PC-9 (cell line): ENCODE results near the gene HPS3. TPM values are rescaled to one million over a fixed set of nuclear protein-coding genes. Genes with fewer than 3 reads are reported as not detected.
"Not testable (repeated sequence)": the region's sequence is repeated elsewhere in the genome, so short reads cannot be mapped to it uniquely, and the experiment has no call there.

ENCODE experiments used
- BruUV-seq: library from RNA; stranded (reverse); fragments of 400-500 nt; replicated peaks from 2 replicates; lab custom pipeline; 2021; lab: Mats Ljungman, UMichigan
- CTCF ChIA-PET: fragments of 300-600 bp; sonication (Branson Sonifier 250); formaldehyde crosslinking; loops from one replicate; lab custom pipeline; 2022; ENCODE audit warnings: antibody characterized with exemption; lab: Charles Lee
- POLR2A ChIA-PET: fragments of 300-600 bp; sonication (Branson Sonifier 250); formaldehyde crosslinking; loops from one replicate; lab custom pipeline; 2022; ENCODE audit warnings: antibody characterized with exemption; ENCODE audit not compliant: unreplicated experiment; lab: Charles Lee
- DNase-seq, 2 experiments: peaks; one replicate each; pipeline versions ENCODE4 v3.0.0 to v3.0.0-alpha.2; 2015 to 2022; ENCODE audit warnings: mixed read lengths in 1 of 2
- H2AFZ ChIP-seq: fragments of 200-600 bp; sonication (generic); 2 replicates; pipeline ENCODE4 v1.8.1; 2017; ENCODE audit warnings: antibody characterized with exemption
- H3F3A ChIP-seq: fragments of 200-600 bp; sonication (generic); 2 replicates; pipeline ENCODE4 v1.8.1; 2017; ENCODE audit warnings: antibody characterized with exemption, mild to moderate bottlenecking, low read depth; ENCODE audit not compliant: insufficient read depth
- H3K27ac ChIP-seq: fragments of 200-600 bp; sonication (generic); 2 replicates; pipeline ENCODE4 v1.6.1; 2016; ENCODE audit warnings: mixed run types
- H3K27me3 ChIP-seq: fragments of 200-600 bp; sonication (generic); 2 replicates; pipeline ENCODE4 v1.6.1; 2016; ENCODE audit warnings: low read depth, mixed run types; ENCODE audit not compliant: insufficient read depth
- H3K36me3 ChIP-seq: fragments of 200-600 bp; sonication (generic); 2 replicates; pipeline ENCODE4 v1.6.1; 2016; ENCODE audit warnings: low read depth, mixed run types
- H3K4me1 ChIP-seq: fragments of 200-600 bp; sonication (generic); replicated peaks from 2 replicates; pipeline ENCODE4 v1.6.1; 2016; ENCODE audit warnings: mixed run types; ENCODE audit not compliant: insufficient read depth
- H3K4me2 ChIP-seq: fragments of 200-600 bp; sonication (generic); 2 replicates; pipeline ENCODE4 v1.6.1; 2017; ENCODE audit warnings: mixed run types
- H3K4me3 ChIP-seq: fragments of 200-600 bp; sonication (generic); 2 replicates; pipeline ENCODE4 v1.6.1; 2016; ENCODE audit warnings: mixed run types
- H3K79me2 ChIP-seq: fragments of 200-600 bp; sonication (generic); 2 replicates; pipeline ENCODE4 v1.6.1; 2017; ENCODE audit warnings: low read depth, mixed run types
- H3K9me2 ChIP-seq: fragments of 200-600 bp; sonication (generic); 2 replicates; pipeline ENCODE4 v1.8.1; 2017; ENCODE audit warnings: mild to moderate bottlenecking; ENCODE audit not compliant: insufficient read depth
- H3K9me3 ChIP-seq: fragments of 200-600 bp; sonication (generic); 2 replicates; pipeline ENCODE4 v1.8.1; 2016; ENCODE audit warnings: low read depth; ENCODE audit not compliant: insufficient read depth
- H4K20me1 ChIP-seq: fragments of 200-600 bp; sonication (generic); 2 replicates; pipeline ENCODE4 v1.8.1; 2017; ENCODE audit not compliant: insufficient read depth
- CTCF ChIP-seq: fragments of 200-600 bp; sonication (generic); conservative IDR thresholded peaks from 2 replicates; pipeline ENCODE4 v1.6.1; 2017; ENCODE audit warnings: mixed run types, antibody characterized with exemption, mild to moderate bottlenecking, moderate library complexity
- EZH2 ChIP-seq: fragments of 200-600 bp; sonication (generic); IDR thresholded peaks from 2 replicates; pipeline ENCODE4 v1.8.0; 2017; ENCODE audit warnings: antibody characterized with exemption, low read depth
- intact Hi-C: fragments of 100-400 bp; cut with micrococcal nuclease; formaldehyde crosslinking; loops from one replicate; pipeline ENCODE4 v1.10.0; 2022; ENCODE audit not compliant: unreplicated experiment
- total RNA-seq: library from RNA; stranded (reverse); gene quantifications from 2 replicates; pipeline ENCODE4 v1.2.3, GENCODE V29; 2021

HPS3 gene
- total RNA-seq, 1 experiment from 2014 or later: 33.4 TPM

GRCh38 chr3:149216193-149216869 lies 86.9 kb downstream of the HPS3 start:
- Histone ChIP-seq H3K9me3 (no peaks in the 10 kb centered on the region), H4K20me1 (no peaks in the 10 kb centered on the region), H3K4me3 (no peak overlapping the region), H3K4me1 (no peaks in the 10 kb centered on the region), H3K4me2 (no peak overlapping the region), H3F3A (no peaks in the 10 kb centered on the region), H2AFZ (no peak overlapping the region), H3K79me2 (no peaks in the 10 kb centered on the region), H3K27ac (no peak overlapping the region), H3K9me2 (no peaks in the 10 kb centered on the region), H3K27me3 (no peaks in the 10 kb centered on the region), H3K36me3 (no peaks in the 10 kb centered on the region)
- ChIA-PET CTCF (interaction anchor here (0.6 kb wide), 1 partner anchor 38 kb away, joined by 3 read pairs; no protein-coding TSS in a partner anchor), POLR2A (no interaction called here)
- no peak for TF ChIP-seq CTCF
- TF ChIP-seq EZH2: no peak
- no peak for DNase-seq
- intact Hi-C loops: no loop called here
- BruUV-seq: no TSS peak

GRCh38 chr3:149217347-149217746 lies 87.9 kb downstream of the HPS3 start:
- Histone ChIP-seq H3K27me3 (no peaks in the 10 kb centered on the region), H4K20me1 (no peaks in the 10 kb centered on the region), H3K9me3 (no peaks in the 10 kb centered on the region), H3K4me2 (no peak overlapping the region), H2AFZ (no peak overlapping the region), H3K4me1 (0 out of 2 replicates have a peak, but pooled peaks cover 3% of the 10 kb centered on the region), H3K27ac (no peak overlapping the region), H3K9me2 (no peaks in the 10 kb centered on the region), H3F3A (no peaks in the 10 kb centered on the region), H3K4me3 (no peak overlapping the region), H3K36me3 (no peaks in the 10 kb centered on the region), H3K79me2 (no peaks in the 10 kb centered on the region)
- TF ChIP-seq CTCF: no peak
- no TSS peak for BruUV-seq
- no peak for DNase-seq
- intact Hi-C loops: no loop called here
- POLR2A ChIA-PET: no interaction called here
- CTCF ChIA-PET: no interaction called here

GRCh38 chr3:149219380-149220121 lies 90.1 kb downstream of the HPS3 start:
- intact Hi-C loops, CTCF ChIA-PET, H3K4me2 ChIP-seq, H3K36me3 ChIP-seq, H3K79me2 ChIP-seq, H4K20me1 ChIP-seq, H3K4me1 ChIP-seq, H2AFZ ChIP-seq, H3K9me3 ChIP-seq, DNase-seq, H3F3A ChIP-seq, H3K4me3 ChIP-seq, H3K9me2 ChIP-seq, H3K27me3 ChIP-seq, BruUV-seq, H3K27ac ChIP-seq, POLR2A ChIA-PET: not testable (repeated sequence)
